Muscle of back (tissue), 11 donors: ENCODE data around the gene RNF222. TPM values are rescaled to one million over a fixed set of nuclear protein-coding genes. Genes with fewer than 3 reads are reported as not detected.
"Not testable (repeated sequence)": the region's sequence is repeated elsewhere in the genome, so short reads cannot be mapped to it uniquely, and the experiment has no call there.

Experiments
- DNase-seq, 3 donors: peaks; one replicate each; pipeline versions ENCODE4 v3.0.0 to v3.0.0-alpha.2; 2013
- polyA plus RNA-seq, 10 donors: library from polyadenylated mRNA; unstranded; fragments of 120-200 nt; gene quantifications; one replicate each; pipeline ENCODE4 v1.2.1, GENCODE V29; 2013; ENCODE audit not compliant: insufficient read length in 10 of 10

Gene RNF222
- polyA plus RNA-seq, 10 donors, result 0.07 to 0.12 (median 0.08) TPM; not detected in 5

GRCh38 chr17:8382052-8382879 lies 15.4 kb downstream of the RNF222 start:
- no peak for DNase-seq

DNA sequence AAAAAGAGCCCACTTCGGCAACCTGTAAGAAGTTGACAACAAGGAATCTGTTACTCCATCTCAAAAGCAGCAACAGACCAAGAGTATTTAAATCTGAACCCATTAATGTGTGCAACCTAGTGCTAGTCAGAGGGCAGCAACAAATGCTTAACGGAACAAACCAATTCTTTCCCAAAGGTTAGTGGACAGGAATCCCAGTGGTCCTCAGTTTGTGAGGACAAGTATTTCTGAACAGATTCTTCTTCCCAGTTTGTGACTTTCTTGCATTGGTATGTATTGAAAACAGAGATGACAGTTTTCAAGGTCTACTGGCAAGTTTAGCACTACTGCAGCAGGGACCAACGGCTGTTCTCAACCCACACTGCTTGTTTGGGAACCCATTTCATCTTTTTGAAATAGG lies 17.6 kb downstream of the RNF222 start:
- DNase-seq, result no peak

GRCh38 chr17:8378117-8378516 lies 19.5 kb downstream of the RNF222 start:
- DNase-seq, result not testable (repeated sequence)

DNA sequence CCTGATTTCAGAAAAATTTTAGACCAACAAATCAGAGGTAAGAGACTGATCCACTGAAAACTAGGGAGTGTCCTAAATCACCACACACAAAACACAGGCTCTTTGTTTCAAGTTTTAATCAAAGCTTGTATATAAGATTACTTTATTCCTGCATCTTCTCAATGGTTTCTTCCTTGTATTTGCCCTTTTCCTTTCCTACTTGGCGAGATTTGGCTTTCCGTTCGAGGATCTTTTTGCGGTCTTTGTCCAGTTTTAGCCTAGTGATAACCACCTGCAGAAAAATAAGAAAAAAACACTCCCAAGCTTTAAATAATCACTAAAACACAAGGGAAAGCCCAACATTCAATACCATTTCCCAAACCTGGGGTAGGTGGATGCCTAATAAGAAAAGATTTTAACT lies 20.2 kb downstream of the RNF222 start:
- no peak for DNase-seq

- peak; percentile 83 to 96 (median 90) for DNase-seq
Observed at GRCh38 chr17:8376271-8377067, 21.2 kb downstream of the RNF222 start, which contains the start of gene KRABD2. KRABD2 (minus strand) TSS chr17:8376704.

- DNase-seq, result peak in 2 of 3 donors; percentile 24 to 58
Observed at GRCh38 chr17:8375738-8376259, 21.8 kb downstream of the RNF222 start.

GRCh38 chr17:8373856-8374255 lies 23.8 kb downstream of the RNF222 start:
- DNase-seq, result not testable (repeated sequence)

DNA sequence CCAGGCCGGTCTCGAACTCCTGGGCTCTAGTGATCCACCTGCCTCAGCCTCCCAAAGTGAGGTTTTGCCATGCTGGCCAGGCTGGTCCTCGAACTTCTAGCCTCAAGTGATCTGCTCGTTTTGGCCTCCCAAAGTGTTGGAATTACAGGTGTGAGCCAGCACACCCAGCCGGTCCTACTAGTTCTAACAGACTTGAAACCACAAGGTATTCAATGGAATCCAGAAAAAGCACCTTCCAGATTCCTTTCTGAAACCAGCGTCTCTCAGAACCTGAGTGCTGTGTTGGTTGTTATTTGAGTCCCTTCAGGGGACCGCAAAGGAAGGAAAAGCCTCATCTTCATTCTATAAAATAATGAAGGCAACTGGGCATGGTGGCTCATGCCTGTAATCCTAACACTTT lies 25.2 kb downstream of the RNF222 start:
- DNase-seq, result no peak

DNA sequence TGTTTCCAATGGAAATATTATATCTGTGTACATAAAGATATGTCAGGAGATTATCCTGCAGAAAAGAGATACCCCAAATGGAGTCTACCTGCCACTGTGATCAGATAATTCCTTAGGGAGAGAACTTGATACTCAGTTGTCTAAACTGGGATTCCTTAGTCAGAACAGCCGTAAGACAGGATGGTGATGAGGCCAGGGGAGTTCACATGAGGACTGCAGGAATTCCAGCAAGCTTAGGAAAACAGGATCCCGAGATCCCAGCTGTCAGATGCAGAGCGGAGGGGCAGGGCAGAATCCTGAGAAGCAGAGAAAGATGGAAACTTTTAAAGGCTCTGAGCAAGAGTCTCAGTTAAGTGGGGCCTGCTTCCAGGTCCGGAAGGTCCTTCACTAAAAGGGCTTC lies 25.8 kb downstream of the RNF222 start:
- no peak for DNase-seq

- no peak for DNase-seq
Observed at GRCh38 chr17:8369944-8370343, 27.7 kb downstream of the RNF222 start.

DNA sequence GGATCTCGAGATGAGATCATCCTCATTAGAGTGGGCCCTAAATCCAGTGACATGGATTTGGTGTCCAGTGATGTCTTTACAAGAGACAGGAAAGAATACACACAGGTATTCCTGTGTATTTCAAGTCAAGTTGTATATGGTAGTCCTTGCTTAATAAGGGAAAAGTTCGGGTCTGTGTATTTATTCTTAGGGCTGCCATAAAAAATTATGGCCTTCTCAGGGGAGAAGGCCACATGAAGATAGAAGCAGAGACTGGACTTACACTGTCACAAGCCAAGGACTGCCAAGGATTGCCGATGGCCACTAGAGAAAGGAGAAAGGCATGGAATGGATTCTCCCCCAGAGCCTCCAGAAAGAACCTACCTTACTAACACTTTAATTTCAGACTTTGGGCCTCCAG lies 29.4 kb downstream of the RNF222 start:
- no peak for DNase-seq

DNA sequence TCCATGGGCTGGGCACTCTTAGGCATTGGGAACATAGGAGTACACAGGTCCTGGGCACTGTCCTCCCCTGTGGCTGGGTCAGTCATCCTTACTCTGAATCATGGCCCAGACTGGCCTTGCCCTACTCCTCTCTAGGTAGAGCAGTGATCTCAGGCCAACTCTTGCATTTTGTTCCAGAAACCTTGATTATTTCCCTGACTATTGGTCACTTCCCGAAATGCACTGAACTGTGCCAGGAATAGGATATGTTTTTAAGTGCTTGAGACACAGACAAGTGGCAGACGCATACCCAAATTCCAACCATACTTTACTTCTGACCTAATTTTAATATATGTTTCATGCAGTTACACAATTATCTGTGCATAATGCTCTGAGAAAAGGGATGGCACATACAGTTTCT lies 31.4 kb downstream of the RNF222 start:
- DNase-seq, result no peak

DNA sequence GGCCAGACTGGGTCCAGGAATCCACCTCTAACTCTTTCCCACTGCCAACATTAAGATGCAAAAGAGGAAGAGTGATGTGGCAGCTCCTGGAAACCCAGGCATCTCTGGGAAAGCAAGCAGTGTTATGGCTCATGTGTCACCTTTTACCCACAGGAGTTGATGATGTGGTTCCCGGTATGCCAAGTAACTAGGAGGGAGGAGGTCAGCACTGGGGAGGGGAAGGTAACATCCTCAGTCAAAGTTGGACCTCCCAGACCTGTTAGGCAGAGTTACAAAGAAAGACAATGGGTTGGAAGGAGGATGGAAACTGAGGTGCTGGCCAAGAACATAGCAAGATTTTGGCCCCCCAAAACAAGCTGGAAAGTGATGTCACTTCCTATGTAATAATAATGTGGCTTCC lies 32.5 kb downstream of the RNF222 start:
- no peak for DNase-seq

DNA sequence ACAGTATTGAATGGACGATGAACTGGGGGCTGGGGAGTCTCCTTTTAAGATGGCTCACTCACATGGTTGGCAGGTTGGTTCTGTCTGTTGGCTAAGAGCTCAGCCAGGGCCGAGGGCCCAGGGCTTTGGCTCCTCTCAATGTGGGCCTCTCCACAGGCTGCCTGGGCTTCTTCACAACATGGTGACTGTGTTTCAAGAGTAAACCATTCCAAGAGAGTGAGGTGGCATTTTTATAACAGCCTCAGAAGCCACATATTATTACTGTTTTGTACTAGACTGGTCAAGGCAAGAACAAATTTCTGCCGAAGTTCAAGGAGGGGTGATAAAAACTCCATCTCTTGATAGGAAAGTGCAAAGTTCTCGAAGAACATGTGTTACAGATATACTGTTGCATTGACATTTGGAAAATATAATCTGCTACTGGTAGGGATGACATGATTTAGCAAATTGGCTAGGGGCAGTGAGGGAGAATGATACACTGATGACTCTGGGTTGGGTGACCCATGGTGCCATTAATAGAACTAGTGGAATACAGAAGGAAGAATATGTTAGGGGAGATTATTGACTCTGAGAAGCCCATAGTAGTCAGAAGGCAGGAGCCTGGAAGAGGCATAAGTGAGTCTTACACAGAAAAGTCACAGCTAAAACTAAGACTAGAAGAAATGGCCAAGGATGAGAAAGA lies 34.8 kb downstream of the RNF222 start:
- DNase-seq, result no peak

DNA sequence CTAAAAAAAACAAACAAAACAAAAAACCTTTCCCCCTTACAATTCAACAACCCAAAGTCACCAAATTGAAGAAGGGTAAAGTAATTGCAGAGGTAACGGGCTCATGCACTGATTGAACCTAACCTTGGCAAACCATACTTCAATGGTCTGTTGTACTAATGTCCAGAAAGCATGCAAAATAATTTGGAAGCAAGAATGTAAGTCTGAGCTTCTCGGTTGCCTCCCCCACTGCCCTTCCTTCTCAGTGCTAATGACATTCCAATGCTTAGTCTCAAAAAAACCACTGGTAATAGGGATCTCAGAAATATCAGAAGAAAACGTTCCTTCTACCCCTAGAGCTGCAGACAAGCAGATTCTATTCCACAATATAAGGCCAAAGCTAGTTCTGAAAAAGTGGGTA lies 36.9 kb downstream of the RNF222 start:
- no peak for DNase-seq

DNA sequence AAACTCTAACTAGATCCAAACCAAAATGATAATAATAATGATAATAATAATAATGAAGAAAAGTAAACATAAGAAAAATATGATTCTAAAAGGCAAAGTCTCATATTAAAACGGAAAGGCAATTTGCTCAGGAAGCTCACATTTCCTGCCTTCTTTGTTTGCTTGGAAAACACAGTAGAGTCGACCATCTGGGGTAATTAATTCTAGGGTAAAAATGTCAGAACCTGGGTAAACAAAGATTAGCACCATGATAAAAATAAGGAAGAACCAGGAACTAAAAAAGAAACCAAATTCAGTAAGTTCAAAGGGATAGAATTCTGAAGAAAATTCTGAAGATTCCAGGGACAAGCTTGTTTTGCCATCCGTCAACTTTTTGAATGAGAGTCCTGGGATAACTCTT lies 37.4 kb downstream of the RNF222 start:
- no peak for DNase-seq

GRCh38 chr17:8359769-8360168 lies 37.9 kb downstream of the RNF222 start:
- peak; percentile 55 to 79 (median 74) for DNase-seq

GRCh38 chr17:8357910-8358309 lies 39.7 kb downstream of the RNF222 start:
- no peak for DNase-seq

DNA sequence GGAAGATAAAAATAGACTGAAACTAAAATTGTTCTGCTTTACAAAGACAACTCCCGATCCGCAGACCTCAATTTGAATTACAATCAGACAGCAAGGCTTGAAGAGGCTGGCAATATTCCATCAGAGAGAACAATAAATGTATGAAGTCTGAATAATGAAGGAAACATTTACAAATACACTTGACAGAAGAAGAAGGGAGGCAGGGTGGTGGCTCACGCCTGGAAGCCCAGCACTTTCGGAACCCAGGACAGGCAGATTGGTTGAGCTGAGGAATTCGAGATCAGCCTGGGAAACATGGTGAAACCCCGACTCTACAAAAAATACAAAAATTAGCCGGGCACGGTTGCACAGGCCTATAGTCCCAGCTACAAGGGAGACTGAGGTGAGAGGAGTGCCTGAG lies 43.4 kb downstream of the RNF222 start:
- DNase-seq, result no peak

- no peak for DNase-seq
Observed at GRCh38 chr17:8353736-8354135, 43.9 kb downstream of the RNF222 start.

GRCh38 chr17:8350339-8350738 lies 47.3 kb downstream of the RNF222 start:
- DNase-seq, result no peak

- not testable (repeated sequence) for DNase-seq
Observed at GRCh38 chr17:8347001-8347400, 50.6 kb downstream of the RNF222 start.
